Caco-2 (cell line): ENCODE measurements around the gene ANKLE2. TPM values are rescaled to one million over a fixed set of nuclear protein-coding genes. Genes with fewer than 3 reads are reported as not detected.

Experiments
- BruUV-seq: library from RNA; stranded (reverse); fragments of 400-500 nt; replicated peaks from 2 replicates; lab custom pipeline; 2021; lab: Mats Ljungman, UMichigan
- CTCF ChIA-PET: fragments of 300-600 bp; sonication (Branson Sonifier 250); formaldehyde crosslinking; loops from one replicate; lab custom pipeline; 2022; ENCODE audit warnings: antibody characterized with exemption; lab: Charles Lee
- POLR2A ChIA-PET: fragments of 300-600 bp; sonication (Branson Sonifier 250); formaldehyde crosslinking; loops from one replicate; lab custom pipeline; 2022; ENCODE audit warnings: antibody characterized with exemption; lab: Charles Lee
- DNase-seq, 2 experiments: peaks; one replicate each; pipeline versions ENCODE4 v3.0.0 to v3.0.0-alpha.2; 2020 to 2022
- H3K27me3 ChIP-seq: replicated peaks from 2 replicates; pipeline ENCODE4 v1.6.0; 2011; ENCODE audit warnings: low read length; ENCODE audit not compliant: control insufficient read depth, insufficient read depth
- H3K36me3 ChIP-seq: 2 replicates; pipeline ENCODE4 v1.5.1; 2011; ENCODE audit warnings: low read length; ENCODE audit not compliant: control insufficient read depth, insufficient read depth
- H3K4me1 ChIP-seq: fragments of 250-450 bp; sonication (Bioruptor Pico); 2 replicates; pipeline ENCODE4 v1.5.1; 2020; ENCODE audit warnings: mild to moderate bottlenecking
- H3K4me3 ChIP-seq: 2 replicates; pipeline ENCODE4 v1.5.1; 2011; ENCODE audit warnings: low read depth, mild to moderate bottlenecking, control low read depth, low read length
- H3K9me3 ChIP-seq: fragments of 250-450 bp; sonication (Bioruptor Pico); 2 replicates; pipeline ENCODE4 v1.5.1; 2020; ENCODE audit warnings: mild to moderate bottlenecking, moderate library complexity
- H3K27ac Mint-ChIP-seq: one replicate; pipeline ENCODE4 v1.8.0; 2022; ENCODE audit warnings: mixed read lengths; ENCODE audit not compliant: unreplicated experiment
- H3K27me3 Mint-ChIP-seq: one replicate; pipeline ENCODE4 v1.8.0; 2022; ENCODE audit warnings: mixed read lengths; ENCODE audit not compliant: insufficient read depth, unreplicated experiment
- H3K36me3 Mint-ChIP-seq: one replicate; pipeline ENCODE4 v1.8.0; 2022; ENCODE audit warnings: mild to moderate bottlenecking, mixed read lengths; ENCODE audit not compliant: insufficient read depth, unreplicated experiment
- H3K4me1 Mint-ChIP-seq: one replicate; pipeline ENCODE4 v1.8.0; 2022; ENCODE audit warnings: low read depth, mixed read lengths; ENCODE audit not compliant: unreplicated experiment
- H3K4me3 Mint-ChIP-seq: one replicate; pipeline ENCODE4 v1.8.0; 2022; ENCODE audit warnings: mild to moderate bottlenecking, moderate library complexity, mixed read lengths; ENCODE audit not compliant: unreplicated experiment
- H3K9me3 Mint-ChIP-seq: one replicate; pipeline ENCODE4 v1.8.0; 2022; ENCODE audit warnings: mixed read lengths; ENCODE audit not compliant: unreplicated experiment
- CTCF ChIP-seq, 2 experiments: fragments of 200-600 bp in 1 of 2; IDR thresholded peaks; 1 replicate in 1 of 2; 2 replicates in 1 of 2; pipeline versions ENCODE4 v1.5.1 to v1.8.0; 2011 to 2022; ENCODE audit warnings: antibody characterized with exemption in 1 of 2, control low read depth in 1 of 2, inconsistent platforms in 1 of 2, low read depth in 1 of 2, low read length in 1 of 2, mild to moderate bottlenecking in 1 of 2, moderate library complexity in 1 of 2; ENCODE audit not compliant: insufficient read depth in 1 of 2, severe bottlenecking in 1 of 2, unreplicated experiment in 1 of 2
- intact Hi-C: fragments of 100-400 bp; cut with micrococcal nuclease; formaldehyde crosslinking; loops from one replicate; pipeline ENCODE4 v1.10.0; 2022; ENCODE audit not compliant: unreplicated experiment
- total RNA-seq: library from RNA; stranded (reverse); gene quantifications from 2 replicates; pipeline ENCODE4 v1.2.3, GENCODE V29; 2022

Gene ANKLE2
- total RNA-seq, 1 experiment from 2014 or later = 80.8 TPM

GRCh38 chr12:132748319-132748718 is 13.3 kb downstream of the ANKLE2 start:
- no peak for DNase-seq
- intact Hi-C loops = no loop called here
- no TSS peak for BruUV-seq
- H3K27ac Mint-ChIP-seq = no peak overlapping the region
- Histone ChIP-seq H3K36me3 (no peaks in the 10 kb centered on the region), H3K27me3 (no peaks in the 10 kb centered on the region), H3K4me1 (no peaks in the 10 kb centered on the region), H3K9me3 (no peaks in the 10 kb centered on the region), H3K4me3 (no peak overlapping the region)
- peaks cover 99% of the 10 kb centered on the region for H3K36me3 Mint-ChIP-seq
- no peaks in the 10 kb centered on the region for H3K4me1 Mint-ChIP-seq
- ChIA-PET CTCF (no interaction called here), POLR2A (interaction anchor here (0.6 kb wide), 1 partner anchor 11 kb away, joined by 3 read pairs; no protein-coding TSS in a partner anchor)
- no peaks in the 10 kb centered on the region for H3K9me3 Mint-ChIP-seq
- H3K4me3 Mint-ChIP-seq = no peak overlapping the region
- TF ChIP-seq CTCF (IDR thresholded peaks at IDR 0.05; ENCODE audit: insufficient read depth in 1 of 2, low read depth in 1 of 2, low read length in 1 of 2, severe bottlenecking in 1 of 2, unreplicated experiment in 1 of 2) = no peak
- no peaks in the 10 kb centered on the region for H3K27me3 Mint-ChIP-seq

- Histone ChIP-seq H3K4me3 (no peak overlapping the region), H3K9me3 (no peaks in the 10 kb centered on the region), H3K27me3 (no peaks in the 10 kb centered on the region), H3K36me3 (no peaks in the 10 kb centered on the region), H3K4me1 (no peaks in the 10 kb centered on the region)
- no peak overlapping the region for H3K4me3 Mint-ChIP-seq
- CTCF ChIA-PET = no interaction called here
- H3K27ac Mint-ChIP-seq = no peak overlapping the region
- peaks cover 99% of the 10 kb centered on the region for H3K36me3 Mint-ChIP-seq
- DNase-seq = no peak
- H3K27me3 Mint-ChIP-seq = no peaks in the 10 kb centered on the region
- no peak for TF ChIP-seq CTCF (IDR thresholded peaks at IDR 0.05; ENCODE audit: insufficient read depth in 1 of 2, low read depth in 1 of 2, low read length in 1 of 2, severe bottlenecking in 1 of 2, unreplicated experiment in 1 of 2)
- BruUV-seq = no TSS peak
- peaks cover 2% of the 10 kb centered on the region for H3K9me3 Mint-ChIP-seq
- POLR2A ChIA-PET = interaction anchor here (0.6 kb wide), 1 partner anchor 11 kb away, joined by 3 read pairs; no protein-coding TSS in a partner anchor
- no peaks in the 10 kb centered on the region for H3K4me1 Mint-ChIP-seq
- intact Hi-C loops = no loop called here
These were observed 13.7 kb downstream of the ANKLE2 start for GRCh38 chr12:132747896-132748295.

GRCh38 chr12:132747395-132747794 is 14.2 kb downstream of the ANKLE2 start:
- intact Hi-C loops = no loop called here
- Histone ChIP-seq H3K27me3 (no peaks in the 10 kb centered on the region), H3K9me3 (no peaks in the 10 kb centered on the region), H3K4me1 (no peaks in the 10 kb centered on the region), H3K4me3 (no peak overlapping the region), H3K36me3 (peaks cover 2% of the 10 kb centered on the region; the same call in 1 of the 2 replicates)
- Mint-ChIP-seq H3K27me3 (no peaks in the 10 kb centered on the region), H3K4me3 (no peak overlapping the region), H3K4me1 (no peaks in the 10 kb centered on the region), H3K36me3 (peaks cover 99% of the 10 kb centered on the region), H3K27ac (no peak overlapping the region), H3K9me3 (peaks cover 7% of the 10 kb centered on the region)
- no peak for DNase-seq
- CTCF ChIA-PET = no interaction called here
- no TSS peak for BruUV-seq
- POLR2A ChIA-PET = no interaction called here
- TF ChIP-seq CTCF (IDR thresholded peaks at IDR 0.05; ENCODE audit: insufficient read depth in 1 of 2, low read depth in 1 of 2, low read length in 1 of 2, severe bottlenecking in 1 of 2, unreplicated experiment in 1 of 2) = no peak
